ENCODE results near the gene GARIN5B. TPM values are rescaled to one million over a fixed set of nuclear protein-coding genes. Genes with fewer than 3 reads are reported as not detected.
"Not testable (repeated sequence)": the region's sequence is repeated elsewhere in the genome, so short reads cannot be mapped to it uniquely, and the experiment has no call there.

The GARIN5B gene
- polyA plus RNA-seq, 2 of the 4 experiments (the other 2 are of a cell fraction): 0.05 TPM; not detected in 1

DNA sequence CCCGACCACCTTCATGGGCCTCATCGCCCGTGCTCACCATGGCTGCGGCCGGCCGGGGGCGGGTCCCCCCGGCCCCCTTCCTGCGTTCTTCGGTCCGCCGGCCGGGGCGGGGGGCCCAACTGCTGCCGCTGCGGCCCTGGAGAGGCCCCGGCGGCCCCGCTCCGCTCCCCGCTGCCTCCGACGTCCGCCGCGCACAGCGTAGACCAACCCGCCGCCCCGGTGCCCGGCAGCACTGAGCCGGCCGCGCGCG is 44.4 kb upstream of the GARIN5B start, which contains the start of gene UBE2S:
UBE2S (minus strand) TSS at position 239 of the 250 bp plus-strand sequence; CDS start at position 40, 199 bp downstream.
- WGBS (ENCODE audit: missing lambda C conversion rate): no CpG with 5 or more reads among the region's 36 CpGs
- CTCF ChIA-PET: interaction anchor here (1.1 to 8.1 kb wide), 4 partner anchors 11 to 266 kb away, joined by 3 to 61 read pairs (median 8); no protein-coding TSS in a partner anchor
- ATAC-seq: peak; percentile 71 to 80

DNA sequence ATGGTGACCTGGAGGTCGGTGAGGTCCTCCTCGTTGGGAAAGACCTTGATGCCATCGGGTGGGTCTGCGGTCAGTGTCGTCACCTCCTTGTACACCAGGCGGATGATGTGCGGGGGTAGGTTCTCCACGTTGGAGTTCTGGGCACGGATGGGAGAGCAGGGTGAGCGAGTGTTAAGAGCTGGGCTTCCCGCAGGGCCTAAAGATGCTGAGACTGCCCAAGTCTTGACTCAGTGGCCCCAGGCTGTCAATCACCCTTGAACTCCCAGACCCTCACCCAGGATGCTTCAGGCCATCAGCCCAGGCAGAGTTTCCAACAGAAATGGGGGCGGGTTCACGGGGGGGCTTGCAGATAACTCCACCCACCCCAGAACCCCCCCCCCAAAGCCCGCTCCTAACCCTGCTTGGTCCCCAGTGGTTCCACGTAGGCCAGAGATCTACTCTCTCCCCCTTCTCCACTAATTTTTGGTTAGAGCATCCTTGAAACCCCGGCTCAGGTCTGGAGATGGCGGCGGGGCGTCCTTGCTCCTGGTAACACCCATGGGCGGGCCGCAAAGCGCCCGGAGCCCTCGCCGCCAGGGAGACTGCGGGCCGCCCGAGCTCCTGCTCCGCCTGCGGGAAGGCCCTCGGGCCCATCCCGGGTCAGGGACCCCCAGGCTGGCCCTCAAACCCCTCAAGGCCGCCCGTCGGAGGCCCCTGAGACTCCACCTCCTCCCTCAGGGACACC is 43.9 kb upstream of the GARIN5B start:
- Histone ChIP-seq H3K4me2 (peak overlapping the region; percentile 81), H3K4me1 (peaks cover 46% of the 10 kb centered on the region), H3K9me3 (0 out of 3 replicates have a peak, but pooled peaks cover 6% of the 10 kb centered on the region), H3K27ac (peak overlapping the region; percentile 95 to 97), H3K4me3 (peak overlapping the region; percentile 98)
- WGBS (ENCODE audit: missing lambda C conversion rate): 2% methylated on average over 25 of the region's 35 CpGs
- no peak for FAIRE-seq
- no peak for DNase-seq (ENCODE audit: low read depth in 1 of 2, low spot score in 1 of 2)
- TF ChIP-seq MAX (IDR thresholded peaks at IDR 0.05) (peak; percentile 26), EHF (CRISPR knock-in tag; IDR thresholded peaks at IDR 0.05) (no peak), SREBF2 (IDR thresholded peaks at IDR 0.05) (no peak)
- TF ChIP-seq, protein P1, sequence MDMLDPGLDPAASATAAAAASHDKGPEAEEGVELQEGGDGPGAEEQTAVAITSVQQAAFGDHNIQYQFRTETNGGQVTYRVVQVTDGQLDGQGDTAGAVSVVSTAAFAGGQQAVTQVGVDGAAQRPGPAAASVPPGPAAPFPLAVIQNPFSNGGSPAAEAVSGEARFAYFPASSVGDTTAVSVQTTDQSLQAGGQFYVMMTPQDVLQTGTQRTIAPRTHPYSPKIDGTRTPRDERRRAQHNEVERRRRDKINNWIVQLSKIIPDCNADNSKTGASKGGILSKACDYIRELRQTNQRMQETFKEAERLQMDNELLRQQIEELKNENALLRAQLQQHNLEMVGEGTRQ (IDR thresholded peaks at IDR 0.05): no peak
- CTCF ChIA-PET: interaction anchor here (1.1 to 8.1 kb wide), 4 partner anchors 11 to 266 kb away, joined by 3 to 61 read pairs (median 8); no protein-coding TSS in a partner anchor
- POLR2A ChIA-PET: interaction anchor here (0.5 to 3.3 kb wide), 45 partner anchors 9 to 1103 kb away, joined by 3 to 55 read pairs (median 5); partner anchors contain the start of genes DNAAF3, FIZ1, HSPBP1 and ISOC2
- peak; percentile 11 to 38; a peak in 5 of 6 replicates for ATAC-seq

More for the DNA sequence above, 44.4 kb upstream of the GARIN5B start, which contains the start of gene UBE2S:
- Histone ChIP-seq H3K4me1 (peaks cover 41% of the 10 kb centered on the region), H3K4me3 (peak within 1 kb of the TSS; percentile 98), H3K4me2 (peak within 1 kb of the TSS; percentile 81), H3K27ac (peak within 1 kb of the TSS; percentile 95 to 97)
- H3K9me3 ChIP-seq; FAIRE-seq; DNase-seq (ENCODE audit: low read depth in 1 of 2, low spot score in 1 of 2); TF ChIP-seq FOSL2 (IDR thresholded peaks at IDR 0.05): not testable (repeated sequence)
- TF ChIP-seq, protein P2, sequence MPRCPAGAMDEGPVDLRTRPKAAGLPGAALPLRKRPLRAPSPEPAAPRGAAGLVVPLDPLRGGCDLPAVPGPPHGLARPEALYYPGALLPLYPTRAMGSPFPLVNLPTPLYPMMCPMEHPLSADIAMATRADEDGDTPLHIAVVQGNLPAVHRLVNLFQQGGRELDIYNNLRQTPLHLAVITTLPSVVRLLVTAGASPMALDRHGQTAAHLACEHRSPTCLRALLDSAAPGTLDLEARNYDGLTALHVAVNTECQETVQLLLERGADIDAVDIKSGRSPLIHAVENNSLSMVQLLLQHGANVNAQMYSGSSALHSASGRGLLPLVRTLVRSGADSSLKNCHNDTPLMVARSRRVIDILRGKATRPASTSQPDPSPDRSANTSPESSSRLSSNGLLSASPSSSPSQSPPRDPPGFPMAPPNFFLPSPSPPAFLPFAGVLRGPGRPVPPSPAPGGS (IDR thresholded peaks at IDR 0.05): peak; percentile 99
- TF ChIP-seq PHF8 (IDR thresholded peaks at IDR 0.05; ENCODE audit: borderline replicate concordance, low read depth) (peak; percentile 99), TP53 (CRISPR knock-in tag; IDR thresholded peaks at IDR 0.05) (peak; percentile 95; the same call in 1 of the 2 replicates), JUN (IDR thresholded peaks at IDR 0.05) (peak; percentile 95 to 99), POLR2A (IDR thresholded peaks at IDR 0.05; ENCODE audit: low read length) (peak; percentile 99), FOSL2 (CRISPR knock-in tag; IDR thresholded peaks at IDR 0.05) (peak; percentile 24), PBX3 (IDR thresholded peaks at IDR 0.05) (peak; percentile 75; the same call in 1 of the 2 replicates), EHF (CRISPR knock-in tag; IDR thresholded peaks at IDR 0.05) (0 out of 2 replicates have a peak, but pooled peaks have one; percentile 51), GATA3 (IDR thresholded peaks at IDR 0.05; ENCODE audit: borderline replicate concordance) (peak; percentile 17; the same call in 1 of the 2 replicates)
- TF ChIP-seq, protein P3, sequence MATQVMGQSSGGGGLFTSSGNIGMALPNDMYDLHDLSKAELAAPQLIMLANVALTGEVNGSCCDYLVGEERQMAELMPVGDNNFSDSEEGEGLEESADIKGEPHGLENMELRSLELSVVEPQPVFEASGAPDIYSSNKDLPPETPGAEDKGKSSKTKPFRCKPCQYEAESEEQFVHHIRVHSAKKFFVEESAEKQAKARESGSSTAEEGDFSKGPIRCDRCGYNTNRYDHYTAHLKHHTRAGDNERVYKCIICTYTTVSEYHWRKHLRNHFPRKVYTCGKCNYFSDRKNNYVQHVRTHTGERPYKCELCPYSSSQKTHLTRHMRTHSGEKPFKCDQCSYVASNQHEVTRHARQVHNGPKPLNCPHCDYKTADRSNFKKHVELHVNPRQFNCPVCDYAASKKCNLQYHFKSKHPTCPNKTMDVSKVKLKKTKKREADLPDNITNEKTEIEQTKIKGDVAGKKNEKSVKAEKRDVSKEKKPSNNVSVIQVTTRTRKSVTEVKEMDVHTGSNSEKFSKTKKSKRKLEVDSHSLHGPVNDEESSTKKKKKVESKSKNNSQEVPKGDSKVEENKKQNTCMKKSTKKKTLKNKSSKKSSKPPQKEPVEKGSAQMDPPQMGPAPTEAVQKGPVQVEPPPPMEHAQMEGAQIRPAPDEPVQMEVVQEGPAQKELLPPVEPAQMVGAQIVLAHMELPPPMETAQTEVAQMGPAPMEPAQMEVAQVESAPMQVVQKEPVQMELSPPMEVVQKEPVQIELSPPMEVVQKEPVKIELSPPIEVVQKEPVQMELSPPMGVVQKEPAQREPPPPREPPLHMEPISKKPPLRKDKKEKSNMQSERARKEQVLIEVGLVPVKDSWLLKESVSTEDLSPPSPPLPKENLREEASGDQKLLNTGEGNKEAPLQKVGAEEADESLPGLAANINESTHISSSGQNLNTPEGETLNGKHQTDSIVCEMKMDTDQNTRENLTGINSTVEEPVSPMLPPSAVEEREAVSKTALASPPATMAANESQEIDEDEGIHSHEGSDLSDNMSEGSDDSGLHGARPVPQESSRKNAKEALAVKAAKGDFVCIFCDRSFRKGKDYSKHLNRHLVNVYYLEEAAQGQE (IDR thresholded peaks at IDR 0.05): 0 out of 2 replicates have a peak, but pooled peaks have one; percentile 37
- POLR2A ChIA-PET: interaction anchor here (0.6 to 3.3 kb wide), 59 partner anchors 8 to 959 kb away, joined by 3 to 55 read pairs (median 5); partner anchors contain the start of genes BRSK1, DNAAF3, FIZ1 and GARIN5B

All from A549 (cell line).